Esophagus squamous epithelium (tissue), 5 donors: Measurements from ENCODE around the gene IRF3. TPM values are rescaled to one million over a fixed set of nuclear protein-coding genes. Genes with fewer than 3 reads are reported as not detected.

Experiments used
- DNase-seq: peaks from one replicate; lab custom pipeline; 2025; lab: John Stamatoyannopoulos, UW
- H3K27ac ChIP-seq, 4 donors: fragments of 200-600 bp; sonication (generic); one replicate each; pipeline ENCODE4 v1.5.1; 2016 to 2019; ENCODE audit warnings: mild to moderate bottlenecking in 1 of 4
- H3K27me3 ChIP-seq, 4 donors: fragments of 200-600 bp; sonication (generic); 1 replicate in 3 of 4; 2 replicates in 1 of 4; pipeline versions ENCODE4 v1.5.1 to v1.6.0; 2017 to 2021; ENCODE audit warnings: antibody characterized with exemption in 1 of 4
- H3K36me3 ChIP-seq, 3 donors: fragments of 200-600 bp; sonication (generic); one replicate each; pipeline ENCODE4 v1.5.1; 2016 to 2019
- H3K4me1 ChIP-seq, 3 donors: fragments of 200-600 bp; sonication (generic); one replicate each; pipeline ENCODE4 v1.5.1; 2017 to 2019
- H3K4me3 ChIP-seq, 4 donors: fragments of 200-600 bp; sonication (generic); 1 replicate in 3 of 4; 2 replicates in 1 of 4; pipeline ENCODE4 v1.5.1; 2016 to 2019; ENCODE audit warnings: mild to moderate bottlenecking in 2 of 4, moderate library complexity in 1 of 4
- H3K9me3 ChIP-seq, 3 donors: fragments of 200-600 bp; sonication (generic); one replicate each; pipeline ENCODE4 v1.5.1; 2016 to 2019
- POLR2A ChIP-seq, 4 donors: fragments of 450-650 bp; IDR thresholded peaks; one replicate each; pipeline ENCODE4 v1.6.1; 2017; ENCODE audit warnings: antibody characterized with exemption in 4 of 4, mild to moderate bottlenecking in 4 of 4, moderate library complexity in 3 of 4
- WGBS, 2 donors: methylation state at CpG; one replicate each; pipeline ENCODE4 v1.1.5; 2018; 5-methylcytosine and 5-hydroxymethylcytosine counted together
- intact Hi-C: fragments of 100-400 bp; cut with DNase I; formaldehyde crosslinking; loops from one replicate; pipeline ENCODE4 v1.15.0; 2022
- total RNA-seq, 4 donors: library from RNA; depleted of rRNA; stranded (reverse); fragments of >200 nt; gene quantifications; one replicate each; pipeline ENCODE4 v1.1.0, GENCODE V29; 2016
- TF ChIP-seq, protein P1 (sequence below), 6 experiments: fragments of 450-650 bp in 4 of 6; fragments of 200-600 bp in 2 of 6; sonication (generic) in 2 of 6; IDR thresholded peaks; one replicate each; pipeline ENCODE4 v1.5.1; 2016 to 2019; ENCODE audit warnings: antibody characterized with exemption in 6 of 6, mild to moderate bottlenecking in 4 of 6, moderate library complexity in 4 of 6
- donor health status: DM: yes; HTN: yes; CAD: no.

The IRF3 gene
- total RNA-seq, 4 donors from 2014 or later, result 33.5 to 69.1 (median 49.4) TPM

DNA sequence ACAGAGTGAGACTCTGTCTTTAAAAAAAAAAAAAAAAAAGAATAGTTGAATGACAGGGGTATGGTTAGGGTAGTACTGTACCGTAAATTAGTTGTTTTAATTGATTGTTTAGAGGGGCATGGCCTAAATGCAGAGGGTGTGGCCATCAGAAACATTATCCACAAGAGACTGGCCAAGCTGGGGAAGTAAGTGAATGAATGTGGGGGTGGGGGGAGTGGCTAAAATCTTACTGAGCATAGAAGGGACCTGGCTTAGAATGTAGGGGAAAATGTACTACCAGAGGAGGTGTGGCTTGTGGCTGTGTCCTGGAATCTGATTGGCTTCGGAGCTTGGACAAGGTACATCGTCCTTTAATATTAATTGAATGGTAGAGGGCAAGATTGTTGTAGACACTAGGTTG lies 3.9 kb upstream of the IRF3 start:
- 88 to 91% methylated on average over 3 of the region's 3 CpGs for WGBS, 2 donors
- Histone ChIP-seq H3K36me3 (peaks cover 0 to 17% (median 0%) of the 10 kb centered on the region in 3 donors), H3K27me3 (no peaks in the 10 kb centered on the region), H3K4me3 (no peak overlapping the region), H3K9me3 (no peaks in the 10 kb centered on the region), H3K4me1 (peaks cover 10 to 31% (median 11%) of the 10 kb centered on the region in 3 donors), H3K27ac (no peak overlapping the region)
- DNase-seq, result no peak
- intact Hi-C loops, result no loop called here
- TF ChIP-seq, protein P1, sequence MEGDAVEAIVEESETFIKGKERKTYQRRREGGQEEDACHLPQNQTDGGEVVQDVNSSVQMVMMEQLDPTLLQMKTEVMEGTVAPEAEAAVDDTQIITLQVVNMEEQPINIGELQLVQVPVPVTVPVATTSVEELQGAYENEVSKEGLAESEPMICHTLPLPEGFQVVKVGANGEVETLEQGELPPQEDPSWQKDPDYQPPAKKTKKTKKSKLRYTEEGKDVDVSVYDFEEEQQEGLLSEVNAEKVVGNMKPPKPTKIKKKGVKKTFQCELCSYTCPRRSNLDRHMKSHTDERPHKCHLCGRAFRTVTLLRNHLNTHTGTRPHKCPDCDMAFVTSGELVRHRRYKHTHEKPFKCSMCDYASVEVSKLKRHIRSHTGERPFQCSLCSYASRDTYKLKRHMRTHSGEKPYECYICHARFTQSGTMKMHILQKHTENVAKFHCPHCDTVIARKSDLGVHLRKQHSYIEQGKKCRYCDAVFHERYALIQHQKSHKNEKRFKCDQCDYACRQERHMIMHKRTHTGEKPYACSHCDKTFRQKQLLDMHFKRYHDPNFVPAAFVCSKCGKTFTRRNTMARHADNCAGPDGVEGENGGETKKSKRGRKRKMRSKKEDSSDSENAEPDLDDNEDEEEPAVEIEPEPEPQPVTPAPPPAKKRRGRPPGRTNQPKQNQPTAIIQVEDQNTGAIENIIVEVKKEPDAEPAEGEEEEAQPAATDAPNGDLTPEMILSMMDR (IDR thresholded peaks at IDR 0.05), result no peak
- no peak for TF ChIP-seq POLR2A (IDR thresholded peaks at IDR 0.05)

GRCh38 chr19:49667473-49667872 lies 1.8 kb upstream of the IRF3 start:
- intact Hi-C loops, result no loop called here
- H3K27ac ChIP-seq, result no peak overlapping the region
- TF ChIP-seq, protein P1 (IDR thresholded peaks at IDR 0.05), result no peak
- TF ChIP-seq POLR2A (IDR thresholded peaks at IDR 0.05), result no peak
- H3K36me3 ChIP-seq, result peaks cover under 1 to 24% (median 6%) of the 10 kb centered on the region in 3 donors
- peaks cover 19 to 50% (median 19%) of the 10 kb centered on the region in 3 donors for H3K4me1 ChIP-seq
- no peaks in the 10 kb centered on the region for H3K27me3 ChIP-seq
- WGBS, 2 donors, result 67 to 82% methylated on average over 2 of the region's 2 CpGs
- no peak overlapping the region for H3K4me3 ChIP-seq
- no peaks in the 10 kb centered on the region for H3K9me3 ChIP-seq
- DNase-seq, result no peak

DNA sequence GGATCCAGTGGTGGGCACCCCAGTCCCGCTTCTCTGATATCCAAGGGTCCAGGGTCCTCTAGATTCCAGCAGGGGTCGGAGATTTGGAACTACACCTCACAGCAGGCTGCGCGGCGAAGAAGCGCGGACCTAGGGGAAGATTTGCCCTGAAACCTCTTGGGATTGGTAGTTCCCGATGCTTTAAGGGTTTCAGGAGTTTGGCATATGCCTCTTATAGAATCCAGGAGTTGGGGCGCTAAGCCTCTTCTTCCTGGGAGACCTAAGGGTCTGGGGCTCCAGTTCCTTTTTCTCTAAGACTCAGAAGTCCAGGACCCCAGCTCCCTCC lies 425 bp upstream of the IRF3 start:
- Histone ChIP-seq H3K27me3 (no peaks in the 10 kb centered on the region), H3K9me3 (no peaks in the 10 kb centered on the region), H3K36me3 (peaks cover 10 to 38% (median 17%) of the 10 kb centered on the region in 3 donors), H3K4me3 (peak overlapping the region; percentile 67 to 90 (median 74)), H3K4me1 (peaks cover 16 to 45% (median 19%) of the 10 kb centered on the region in 3 donors), H3K27ac (peak overlapping the region; percentile 84 to 98 (median 96))
- no peak for DNase-seq
- intact Hi-C loops, result no loop called here
- TF ChIP-seq POLR2A (IDR thresholded peaks at IDR 0.05), result no peak
- TF ChIP-seq, protein P1 (IDR thresholded peaks at IDR 0.05), result no peak
- 0 to 4% methylated on average over 3 to 9 of the region's 9 CpGs for WGBS, 2 donors

GRCh38 chr19:49665036-49665350 lies 664 bp downstream of the IRF3 start:
- TF ChIP-seq, protein P1 (IDR thresholded peaks at IDR 0.05), result no peak
- TF ChIP-seq POLR2A (IDR thresholded peaks at IDR 0.05), result no peak
- peak overlapping the region; percentile 67 to 90 (median 74) for H3K4me3 ChIP-seq
- H3K4me1 ChIP-seq, result peaks cover 16 to 55% (median 19%) of the 10 kb centered on the region in 3 donors
- DNase-seq, result no peak
- H3K36me3 ChIP-seq, result peaks cover 10 to 43% (median 28%) of the 10 kb centered on the region in 3 donors
- no peaks in the 10 kb centered on the region for H3K9me3 ChIP-seq
- intact Hi-C loops, result no loop called here
- H3K27me3 ChIP-seq, result no peaks in the 10 kb centered on the region
- peak overlapping the region; percentile 84 to 98 (median 96) for H3K27ac ChIP-seq
- WGBS, 2 donors, result 1% methylated on average over 7 of the region's 7 CpGs

GRCh38 chr19:49664171-49665035 lies 1.3 kb downstream of the IRF3 start:
- H3K27ac ChIP-seq, result peak overlapping the region; percentile 84 to 98 (median 96)
- H3K4me1 ChIP-seq, result peaks cover 16 to 60% (median 19%) of the 10 kb centered on the region in 3 donors
- no peaks in the 10 kb centered on the region for H3K9me3 ChIP-seq
- DNase-seq, result peak; percentile 52
- TF ChIP-seq POLR2A (IDR thresholded peaks at IDR 0.05), result peak in 2 of 4 donors; percentile 19 to 77
- TF ChIP-seq, protein P1 (IDR thresholded peaks at IDR 0.05), result peak in 4 of 6 experiments; percentile 26 to 45 (median 34)
- H3K27me3 ChIP-seq, result no peaks in the 10 kb centered on the region
- peaks cover 10 to 45% (median 28%) of the 10 kb centered on the region in 3 donors for H3K36me3 ChIP-seq
- 0% methylated on average over 20 to 27 of the region's 53 CpGs for WGBS, 2 donors
- intact Hi-C loops, result no loop called here
- H3K4me3 ChIP-seq, result peak overlapping the region; percentile 67 to 90 (median 74)
